Measurements from ENCODE around the gene MPDZ. TPM values are rescaled to one million over a fixed set of nuclear protein-coding genes. Genes with fewer than 3 reads are reported as not detected.

MPDZ gene
- total RNA-seq, 1 donor from 2014 or later = 130 TPM

DNA sequence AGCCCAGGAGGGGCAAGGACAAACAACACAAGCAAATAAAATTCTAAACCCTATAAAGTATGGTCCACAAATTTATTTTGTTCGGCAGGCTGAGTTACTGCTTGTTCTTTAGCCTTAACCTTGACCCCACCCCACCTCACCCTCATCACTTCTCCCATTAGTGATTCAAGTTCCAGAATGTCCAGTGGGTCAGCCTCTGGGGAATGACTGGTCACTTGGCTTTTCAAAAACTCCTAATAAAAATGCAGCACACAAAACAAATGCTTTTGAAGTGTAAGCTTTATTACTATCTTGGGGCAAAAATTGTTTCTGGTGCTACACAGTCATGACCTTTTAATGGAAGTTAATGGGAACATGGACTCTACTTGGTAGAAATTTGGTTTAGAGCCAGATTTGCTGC lies 142.1 kb downstream of the MPDZ start:
- no peak for DNase-seq

DNA sequence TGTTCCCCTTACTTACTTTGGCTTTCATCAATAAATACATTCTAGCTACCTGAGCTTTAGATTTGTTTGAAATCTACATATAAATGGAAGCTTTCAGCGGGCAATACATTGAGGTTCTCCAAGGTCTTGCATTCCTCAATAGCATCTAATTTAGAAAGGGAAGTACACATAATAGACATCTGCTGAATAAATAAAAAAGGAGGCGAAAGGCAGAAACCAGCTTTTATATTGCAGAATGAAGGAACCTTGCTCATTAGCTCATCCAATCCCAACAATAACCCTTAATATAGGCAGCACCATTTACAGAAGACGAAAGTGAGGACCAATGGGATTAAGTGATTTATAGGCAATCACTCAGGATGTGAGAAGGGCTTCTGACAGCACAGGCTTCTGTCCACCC lies 147.5 kb downstream of the MPDZ start:
- no peak for DNase-seq

DNA sequence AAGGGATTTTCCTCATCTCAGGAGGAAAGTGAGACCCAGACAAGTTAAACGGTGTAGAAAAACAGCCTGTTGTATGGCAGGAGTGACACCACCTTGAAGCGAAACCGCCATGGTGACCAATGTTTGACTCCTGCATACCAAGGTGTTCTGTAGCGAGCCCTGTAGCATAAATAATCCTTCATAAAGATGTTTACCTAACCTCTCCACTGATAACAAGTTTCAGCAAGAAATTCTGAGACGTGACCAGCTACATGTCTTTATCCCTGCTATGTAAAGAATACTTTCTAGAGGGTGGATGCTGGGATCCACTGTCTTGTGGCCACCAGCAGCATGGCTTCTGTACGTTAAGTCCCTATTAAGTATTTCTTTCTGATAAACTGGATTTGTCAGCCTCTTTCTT lies 148.1 kb downstream of the MPDZ start:
- no peak for DNase-seq

DNA sequence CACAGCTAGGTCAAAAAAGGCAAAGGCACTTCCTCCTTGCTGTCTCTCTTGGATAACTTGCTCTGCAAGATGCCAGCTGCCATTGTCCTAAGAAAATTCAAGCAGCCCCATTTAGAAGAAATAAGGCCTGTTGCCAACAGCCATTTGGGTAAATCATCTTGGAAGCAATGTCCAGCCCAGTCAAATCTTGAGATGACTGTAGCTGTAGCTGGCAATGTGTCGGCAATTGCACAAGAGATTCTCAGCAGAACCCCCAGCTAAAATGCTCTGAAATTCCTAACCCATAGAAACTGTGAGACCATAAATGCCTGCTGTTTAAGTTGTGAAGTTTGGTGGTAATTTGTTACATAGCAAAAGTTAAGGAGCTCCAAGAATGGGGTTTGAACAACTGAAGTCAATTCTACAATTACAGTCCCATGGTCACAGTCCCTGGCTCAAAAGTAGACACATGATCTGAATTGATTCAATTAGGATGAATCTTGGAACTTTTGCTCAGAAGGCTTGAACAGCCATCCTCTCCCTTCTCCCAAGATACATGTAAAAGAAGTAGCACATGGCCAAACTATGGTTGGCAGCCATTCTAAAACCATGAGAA lies 151.1 kb downstream of the MPDZ start:
- no peak for DNase-seq

DNA sequence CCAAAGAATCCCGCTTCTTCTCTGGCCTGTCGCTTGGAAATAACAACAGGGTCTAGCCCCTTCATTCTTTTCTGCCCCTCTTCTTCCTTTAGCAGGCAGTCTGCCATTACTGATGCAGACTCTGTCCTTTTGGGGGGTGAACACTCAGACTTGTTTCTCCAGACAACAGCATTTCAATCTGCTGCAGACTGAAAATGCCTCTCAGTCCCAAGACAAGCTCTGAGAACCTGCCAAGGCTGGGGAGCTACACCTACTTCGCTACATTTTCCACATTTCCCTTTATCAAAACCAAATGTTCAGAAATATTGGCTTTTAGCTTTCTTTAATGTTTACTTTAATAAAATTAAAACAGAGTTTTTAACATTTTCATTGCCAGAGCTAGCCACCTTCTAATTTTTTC lies 152.4 kb downstream of the MPDZ start:
- DNase-seq = no peak

DNA sequence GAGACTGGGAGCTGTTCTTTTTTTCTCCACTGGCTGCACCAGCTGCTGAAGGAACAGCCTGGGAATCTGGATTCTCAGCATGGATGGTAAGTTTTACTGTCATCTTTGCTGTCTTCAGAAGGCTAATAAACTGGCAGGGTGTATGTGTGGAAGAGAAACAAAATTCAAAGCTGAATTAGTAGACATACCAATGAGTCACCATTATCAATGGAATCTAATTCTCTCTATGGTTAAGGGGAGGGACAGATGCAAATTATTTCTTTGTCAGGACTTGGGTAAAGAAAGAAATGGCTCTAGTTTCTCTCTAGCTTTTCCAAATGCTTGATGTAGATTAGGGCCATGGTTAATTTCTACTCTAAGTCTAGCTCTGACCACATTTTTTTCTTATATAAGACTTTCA lies 154.2 kb downstream of the MPDZ start:
- DNase-seq = no peak

DNA sequence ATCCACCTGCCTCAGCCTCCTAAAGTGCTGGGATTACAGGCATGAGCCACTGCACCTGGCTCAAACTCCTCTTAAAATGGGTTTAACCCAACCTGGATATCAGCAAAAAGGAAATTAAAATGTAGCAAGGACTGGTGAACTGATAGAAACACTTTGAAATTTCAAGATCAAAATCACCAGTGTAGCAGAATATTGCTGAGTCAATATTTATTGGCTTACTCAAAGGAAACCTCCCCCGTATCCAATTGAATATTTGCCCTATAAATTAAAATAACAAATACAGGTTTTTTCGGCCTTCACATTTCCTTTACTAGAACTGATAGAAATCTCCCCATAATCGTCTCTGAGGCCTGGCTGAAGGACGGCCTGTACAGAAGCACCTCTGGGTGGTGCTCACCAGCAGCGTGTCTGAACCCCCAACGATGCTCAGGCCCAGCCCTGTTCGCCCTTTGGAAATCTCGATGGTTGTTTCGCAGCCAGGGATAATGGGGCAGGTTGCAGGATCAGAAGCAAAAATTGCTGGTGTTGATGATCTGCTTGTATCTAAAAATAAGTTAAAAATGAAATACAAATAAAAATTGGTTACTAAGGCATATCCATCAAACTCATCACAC lies 156.6 kb downstream of the MPDZ start:
- no peak for DNase-seq

DNA sequence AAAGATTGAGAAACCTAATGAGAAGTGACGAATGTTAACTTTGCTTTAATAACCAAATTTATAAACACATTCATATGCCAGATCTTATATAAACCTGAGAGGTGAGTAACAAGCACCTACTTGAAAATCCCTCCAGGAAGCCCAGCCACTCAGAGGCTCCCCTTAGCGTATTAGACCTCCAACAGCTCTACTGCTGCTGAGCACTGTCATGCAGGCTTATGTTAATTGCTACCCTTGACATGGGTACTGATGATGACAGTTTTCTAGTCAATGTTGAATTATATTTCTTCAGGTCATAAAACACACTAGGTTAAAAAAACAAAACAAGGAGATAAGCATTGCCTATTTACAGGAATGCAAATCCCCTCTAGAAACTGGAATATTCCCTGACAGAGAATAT lies 161.2 kb downstream of the MPDZ start:
- DNase-seq = no peak

DNA sequence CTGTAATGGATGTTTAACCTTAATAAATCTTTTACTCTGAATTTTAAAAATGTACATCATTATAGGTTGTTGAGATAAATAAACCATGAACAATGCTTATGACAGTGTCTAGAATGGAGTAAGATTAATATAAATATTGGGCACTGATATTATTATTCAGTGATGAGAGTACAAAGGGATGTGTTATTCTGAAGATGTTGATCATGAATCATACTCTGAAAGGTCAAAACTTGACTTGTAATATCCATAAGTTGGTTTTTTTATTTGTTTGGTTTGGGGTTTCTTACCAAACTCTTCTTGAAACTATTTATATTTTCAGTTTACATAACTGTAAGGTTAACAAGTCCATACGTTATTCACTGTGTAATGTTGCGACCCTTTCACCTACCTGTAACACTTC lies 163.2 kb downstream of the MPDZ start:
- no peak for DNase-seq

DNA sequence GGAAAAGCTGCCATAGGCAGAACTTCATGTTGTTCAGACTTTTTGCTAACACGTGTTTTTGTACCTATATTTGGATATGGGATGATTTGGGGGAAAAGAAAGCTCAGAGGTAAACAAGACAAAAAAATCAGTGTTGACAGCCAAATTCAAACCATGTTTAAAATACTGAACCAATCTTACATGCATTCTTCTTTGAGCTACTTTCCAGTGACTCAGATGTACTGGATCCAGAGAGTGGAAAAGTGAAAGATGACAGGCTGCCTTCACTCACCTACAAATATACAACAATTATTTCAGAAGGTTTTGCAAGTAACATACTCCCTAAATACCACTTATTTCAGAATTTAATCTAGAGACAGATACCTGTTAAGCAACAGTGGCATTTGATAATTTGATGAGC lies 165.7 kb downstream of the MPDZ start:
- no peak for DNase-seq

DNA sequence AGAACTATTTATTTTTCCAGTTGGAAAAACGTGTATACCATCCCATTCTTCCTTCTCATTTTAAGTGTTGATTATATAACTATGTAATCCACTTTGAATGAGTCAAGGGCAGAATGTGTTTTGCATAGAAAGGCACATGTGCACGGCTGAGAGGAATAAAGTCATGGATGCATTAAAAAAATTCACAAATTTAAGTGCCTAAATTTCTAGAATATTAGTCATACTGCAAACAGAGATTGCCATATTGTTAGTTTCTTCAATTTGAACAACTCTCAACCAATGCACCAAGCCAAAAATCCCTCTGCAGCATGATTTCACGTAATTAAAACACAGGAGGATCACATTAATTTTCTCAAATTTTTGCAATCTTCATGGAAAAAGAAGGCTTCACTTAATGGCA lies 166.3 kb downstream of the MPDZ start:
- DNase-seq = no peak

DNA sequence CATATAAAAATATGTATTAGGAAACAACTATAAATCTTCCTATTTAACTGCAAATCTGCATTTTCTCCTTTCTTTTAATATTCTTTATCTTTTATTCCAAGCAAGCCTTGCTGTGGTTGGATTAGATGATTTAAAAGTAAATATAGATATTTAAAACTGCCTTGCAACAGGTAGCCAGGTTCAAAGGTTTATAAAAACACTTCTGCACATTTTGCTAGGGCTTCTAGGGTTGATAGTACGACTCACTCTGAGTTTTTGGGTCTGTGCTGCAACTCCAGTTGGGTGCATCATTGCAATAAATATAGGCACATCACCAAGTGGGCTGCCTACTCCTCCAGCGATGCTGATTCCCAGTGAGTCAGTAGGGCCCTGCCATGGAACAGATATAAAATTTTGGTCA lies 167.7 kb downstream of the MPDZ start:
- DNase-seq = no peak

DNA sequence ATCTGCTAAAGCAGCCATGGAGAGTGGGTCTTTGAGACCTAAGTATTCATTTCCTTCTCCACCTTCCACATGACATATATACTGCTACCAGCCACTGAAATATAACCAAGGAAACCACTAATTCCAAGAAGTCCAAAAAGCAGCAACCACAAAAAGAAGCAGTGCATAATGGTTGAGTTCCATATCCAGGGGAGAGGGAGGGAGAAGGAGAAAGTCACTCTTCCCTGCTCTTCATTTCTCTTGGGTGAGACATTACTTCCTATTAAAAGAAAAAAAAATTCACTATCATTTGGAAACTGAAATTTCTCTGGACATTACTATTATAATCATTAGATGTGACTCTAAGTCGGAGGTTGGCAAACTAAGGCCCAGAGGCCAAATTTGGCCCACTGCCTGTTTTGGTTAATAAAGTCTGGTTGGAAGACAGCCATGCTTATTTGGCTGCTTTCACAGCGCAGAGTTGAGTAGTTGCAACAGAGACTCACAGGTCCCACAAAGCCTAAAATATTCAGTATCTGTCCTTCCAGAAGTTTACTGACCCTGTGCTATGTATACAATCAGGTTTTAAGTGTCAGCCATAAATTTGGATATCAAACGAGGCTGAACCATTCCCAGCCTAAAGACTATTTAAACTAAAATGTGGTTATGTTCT lies 168.6 kb downstream of the MPDZ start:
- DNase-seq = no peak

DNA sequence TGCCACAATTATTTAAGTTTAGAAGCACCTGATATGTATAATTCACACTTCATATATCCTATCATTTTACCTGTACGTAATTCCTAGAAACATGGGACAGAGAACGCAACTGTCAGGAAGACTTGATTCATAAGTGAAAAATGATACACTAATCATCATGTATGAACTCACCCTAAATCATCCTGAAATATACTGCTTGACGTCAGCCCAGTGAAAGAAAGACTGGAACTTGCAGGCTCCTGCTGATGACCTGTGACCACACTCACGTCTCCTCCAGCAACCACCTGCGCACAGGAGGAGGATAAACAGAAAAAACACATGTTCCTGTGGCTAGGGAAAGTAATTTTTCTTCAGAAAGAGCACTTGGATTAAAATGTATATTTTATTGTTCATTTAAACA lies 169.7 kb downstream of the MPDZ start:
- DNase-seq = no peak

DNA sequence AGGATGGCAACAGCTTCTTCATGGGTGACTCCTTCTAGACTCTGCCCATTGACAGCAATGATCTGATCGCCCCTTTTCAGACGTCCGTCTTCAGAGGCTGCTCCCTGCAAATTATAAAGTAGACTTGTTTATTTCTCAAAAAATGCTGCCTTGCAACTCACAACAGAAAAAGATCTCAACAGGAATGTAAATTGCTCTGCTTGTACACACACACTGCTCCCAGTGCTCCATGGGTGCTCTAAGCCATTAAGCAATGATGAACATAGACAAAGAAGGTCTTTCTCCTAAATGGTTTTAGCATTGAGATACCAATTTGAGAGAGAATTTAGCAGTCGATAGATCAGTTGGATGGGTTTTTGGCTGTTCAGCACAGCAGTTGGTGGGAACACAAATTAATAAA lies 172.5 kb downstream of the MPDZ start:
- DNase-seq = no peak

DNA sequence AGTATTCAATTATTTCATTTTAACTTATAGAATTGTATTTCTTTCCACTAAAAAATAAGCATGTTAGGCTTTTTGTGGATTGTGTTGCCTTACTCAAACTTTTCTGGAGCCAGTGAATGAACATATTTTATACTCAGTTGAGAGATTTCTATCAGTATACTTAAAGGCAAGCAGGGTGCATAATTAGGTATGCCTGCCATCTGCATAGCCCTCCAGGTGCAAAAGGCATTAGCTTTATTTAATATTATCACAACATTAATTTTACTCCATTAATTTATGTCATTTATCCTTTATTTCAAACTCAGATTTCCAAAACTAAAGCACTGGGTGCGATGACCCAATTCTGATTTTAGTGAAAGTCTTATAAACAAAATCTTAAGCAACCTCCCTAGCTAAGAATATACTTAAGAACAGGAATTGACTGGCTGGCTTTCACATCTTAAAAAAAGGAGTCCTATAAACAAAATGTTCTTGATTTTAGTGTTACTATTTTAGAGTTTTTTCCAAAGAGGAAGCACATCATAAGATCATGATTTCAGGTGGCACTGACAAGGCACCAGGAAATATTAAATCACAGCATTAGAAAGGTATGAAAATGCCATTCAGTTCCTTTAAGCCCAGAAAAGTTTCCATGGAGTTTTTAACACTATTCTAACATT lies 178.4 kb downstream of the MPDZ start:
- no peak for DNase-seq

DNA sequence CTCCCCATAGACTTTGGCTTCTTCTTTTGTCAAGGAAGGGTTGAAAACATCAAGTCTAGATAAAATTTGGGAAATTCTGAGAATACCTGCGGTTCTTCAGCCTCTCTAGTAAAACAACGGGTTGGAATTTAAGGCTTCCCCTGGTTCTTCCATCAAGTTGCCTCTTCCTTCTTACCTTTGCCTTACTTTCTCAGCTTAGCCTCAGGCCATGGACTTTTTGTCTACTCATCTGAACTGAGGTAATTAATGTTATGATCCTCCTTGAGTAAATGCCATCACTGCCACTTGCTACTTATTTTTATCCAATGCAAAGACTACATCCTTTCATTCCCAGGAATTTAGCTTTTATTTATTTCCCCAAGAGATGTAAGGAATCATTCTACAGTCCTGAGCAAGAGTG lies 184.4 kb downstream of the MPDZ start:
- DNase-seq = no peak

DNA sequence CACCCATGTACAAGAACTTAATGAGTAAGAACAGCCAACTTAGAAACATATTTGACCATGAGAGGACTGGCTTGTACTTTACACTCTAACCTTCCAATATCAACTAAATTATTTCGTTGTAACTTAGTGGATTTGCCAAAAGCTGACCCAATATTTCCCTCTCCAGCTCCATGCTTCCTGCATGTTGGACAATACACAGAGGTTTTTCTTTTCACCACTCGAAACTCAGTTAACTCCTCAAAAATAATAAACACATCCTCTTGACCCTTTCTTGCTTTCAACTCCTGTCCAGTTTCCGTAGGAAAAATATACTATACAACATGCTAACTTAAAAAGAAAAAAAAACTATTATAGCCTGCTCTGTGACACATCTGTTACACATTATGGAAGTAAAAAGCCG lies 188.9 kb downstream of the MPDZ start:
- peak; percentile 33 for DNase-seq

DNA sequence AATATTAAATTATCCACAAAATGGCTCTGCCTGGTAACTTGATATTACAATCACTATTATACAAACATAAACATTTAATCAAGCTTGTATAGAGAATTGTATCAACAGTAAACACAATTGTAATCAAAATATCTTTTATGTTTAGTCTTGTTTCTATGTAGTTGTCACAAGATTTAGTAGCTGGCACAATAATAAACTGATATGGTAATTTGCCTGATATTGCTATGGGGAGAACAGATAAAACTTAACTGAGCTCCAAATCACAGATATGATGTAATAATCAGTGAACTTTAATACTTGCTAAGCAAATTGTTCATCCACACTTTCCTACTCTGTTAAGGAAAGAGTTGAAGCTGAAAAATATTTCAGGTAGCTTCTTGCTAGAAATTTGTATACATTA lies 189.8 kb downstream of the MPDZ start:
- no peak for DNase-seq

DNA sequence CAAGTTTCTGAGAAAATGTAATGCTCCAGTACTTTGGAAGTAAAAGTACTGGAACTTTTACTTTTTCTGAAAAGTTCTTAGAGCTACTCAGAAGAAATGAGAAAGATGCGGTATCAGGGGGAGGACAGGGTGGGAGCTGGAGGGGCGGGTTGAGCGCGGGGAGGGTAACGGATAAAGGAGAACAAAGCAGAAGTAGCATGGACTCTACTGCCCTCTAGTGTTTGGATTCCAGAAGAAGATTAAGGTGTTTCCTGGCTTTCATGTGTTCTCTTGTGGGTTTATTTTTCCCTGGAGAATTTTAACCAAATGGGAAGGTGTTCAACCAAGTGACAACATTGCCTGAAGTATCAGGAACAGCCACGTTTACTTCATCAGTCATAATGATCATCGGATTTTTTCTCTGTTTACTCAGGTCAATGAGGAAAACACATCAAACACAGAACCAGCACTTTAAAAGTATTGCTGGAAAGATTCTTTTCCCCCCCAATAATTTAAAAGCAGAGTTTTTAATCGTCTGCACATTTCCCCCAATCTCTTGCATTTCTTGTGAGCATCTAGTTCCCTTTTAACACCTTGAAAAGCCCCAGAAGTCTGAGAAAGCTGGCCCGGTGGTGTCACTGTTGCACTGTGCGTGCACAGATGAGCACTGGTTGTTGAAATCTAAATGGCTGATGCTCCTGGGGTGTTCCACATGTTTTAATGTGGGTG lies 190.6 kb downstream of the MPDZ start:
- DNase-seq = peak; percentile 82

DNA sequence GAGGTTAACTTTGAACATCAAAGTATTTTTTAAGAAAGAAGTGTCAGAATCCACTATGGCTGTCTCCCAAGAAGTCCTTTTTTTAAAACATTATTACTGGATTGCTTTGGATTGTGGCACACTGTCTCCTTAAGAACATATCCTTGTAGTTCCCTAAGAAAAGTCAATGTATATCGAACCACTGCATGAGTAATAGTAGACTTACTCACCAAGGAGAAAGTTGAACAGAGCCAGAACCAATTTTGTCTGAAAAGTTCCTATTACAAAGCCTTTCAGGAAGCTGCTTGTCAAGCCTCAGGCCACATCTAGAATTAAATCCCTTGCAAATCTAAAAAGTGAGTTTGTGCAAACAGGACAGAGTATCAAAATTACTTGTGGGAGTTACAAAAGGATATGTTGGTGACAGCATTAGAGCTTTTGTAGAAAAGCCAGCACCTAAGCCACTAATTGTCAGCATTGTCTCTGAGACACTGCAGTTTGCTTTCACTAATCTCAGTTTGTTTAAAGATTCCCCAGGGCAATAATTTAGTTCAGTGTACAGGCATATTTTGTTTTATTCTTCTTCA lies 195.4 kb downstream of the MPDZ start:
- DNase-seq = no peak

DNA sequence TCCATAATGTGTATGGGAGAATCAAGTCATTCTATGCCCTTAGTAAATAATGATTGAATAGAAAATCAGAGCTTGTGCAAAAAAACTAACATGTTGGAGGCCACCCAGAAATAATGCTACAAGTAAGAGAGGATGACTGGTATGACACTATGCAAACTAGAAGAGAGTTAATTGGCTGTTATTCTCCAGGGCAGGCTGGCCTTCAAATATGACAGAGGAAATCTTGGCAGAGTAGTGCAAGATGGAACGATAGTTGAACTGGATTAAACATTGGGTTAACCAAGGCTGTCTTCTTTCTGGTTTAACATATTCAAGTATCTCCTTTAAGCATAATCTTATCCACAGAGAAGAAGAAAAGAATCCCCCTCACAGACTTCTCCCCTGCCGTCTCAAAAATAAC lies 196.1 kb downstream of the MPDZ start:
- no peak for DNase-seq

DNA sequence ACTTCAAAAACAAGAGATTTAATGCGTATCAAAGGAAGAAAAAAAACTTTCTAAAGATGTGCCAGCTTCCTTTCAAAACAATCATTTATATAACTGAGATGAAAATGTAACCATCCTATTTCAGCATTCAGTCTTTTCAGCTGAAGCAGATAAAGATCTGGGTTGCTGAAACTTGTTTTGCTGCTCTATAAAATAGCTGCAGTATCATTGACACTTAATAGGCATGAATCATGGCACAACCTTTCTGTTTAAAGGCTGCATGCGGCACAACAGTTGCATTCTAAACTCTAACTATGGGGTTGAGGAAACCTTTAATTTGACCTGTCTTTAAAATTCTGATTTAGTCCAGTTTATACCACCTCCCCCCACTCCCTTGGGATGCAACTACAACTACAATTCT lies 196.7 kb downstream of the MPDZ start:
- DNase-seq = no peak

Measured in dermis blood vessel endothelial cell (primary cell).